Measurements from ENCODE around the gene LRRC8D.

GRCh38 chr1:89898695-89899470, 78.1 kb downstream of the LRRC8D start:
- TF ChIP-seq CTCF (IDR thresholded peaks at IDR 0.05): no peak
- no peak for TF ChIP-seq POLR2A (IDR thresholded peaks at IDR 0.05)
